Measurements from ENCODE around the gene PCAT6.
"Not testable (repeated sequence)": the region's sequence is repeated elsewhere in the genome, so short reads cannot be mapped to it uniquely, and the experiment has no call there.

PCAT6 gene

DNA sequence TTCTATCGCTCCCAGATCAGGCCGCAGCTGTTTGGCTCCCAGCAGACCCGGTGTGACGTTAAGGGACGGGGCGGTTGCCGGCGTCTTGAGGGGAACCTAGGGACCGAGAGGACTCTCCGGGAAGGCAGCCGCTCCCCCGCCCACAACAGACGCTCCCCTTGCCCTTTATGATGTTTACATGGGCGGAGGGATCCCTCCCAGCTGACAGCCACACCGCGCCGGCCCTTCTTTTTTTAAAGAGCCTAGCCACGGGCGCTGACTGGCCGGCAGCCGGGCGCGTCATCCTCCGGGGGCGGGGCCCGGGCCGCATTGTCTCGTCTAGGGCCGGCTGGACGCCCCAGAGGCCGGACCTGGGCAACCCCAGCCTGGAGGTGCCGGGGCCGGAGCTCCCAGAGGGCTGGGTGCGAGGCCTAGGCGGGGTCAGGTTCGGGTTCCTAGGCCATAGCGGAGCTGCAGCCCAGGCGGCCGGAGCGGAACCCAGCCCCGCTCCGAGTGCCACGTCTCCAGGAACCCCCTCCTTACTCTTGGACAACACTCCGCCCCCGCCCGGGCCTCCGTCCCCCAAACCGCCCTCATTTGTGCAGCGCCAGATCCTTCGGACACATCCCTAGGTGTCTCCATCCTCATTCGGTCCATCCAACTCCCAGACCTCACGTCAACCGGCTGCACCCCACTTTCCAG, at the start of gene PCAT6:
PCAT6 (plus strand) TSS at position 340 of the 681 bp plus-strand sequence.
- peak; percentile 72 for DNase-seq

GRCh38 chr1:202762019-202762418, 48.7 kb upstream of the PCAT6 start:
- DNase-seq: no peak

DNA sequence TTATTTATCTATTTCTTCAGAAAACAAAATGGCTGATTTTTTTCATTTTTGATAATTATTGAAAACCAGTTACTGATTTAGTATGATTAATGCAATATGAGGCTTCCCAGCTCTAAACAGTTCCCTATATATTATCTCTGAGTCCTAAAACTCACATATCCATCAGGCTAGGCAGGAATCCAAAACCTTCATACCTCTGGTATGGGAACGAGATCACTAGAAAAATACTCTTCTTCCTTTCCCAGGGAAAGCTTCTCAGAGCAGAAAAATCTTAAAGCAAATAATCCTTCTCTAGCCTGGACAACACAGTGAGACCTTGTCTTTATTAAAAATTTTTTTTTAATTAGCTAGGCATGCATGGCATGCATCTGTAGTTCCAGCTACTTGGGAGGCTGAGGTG, 45.0 kb upstream of the PCAT6 start:
- DNase-seq: no peak

DNA sequence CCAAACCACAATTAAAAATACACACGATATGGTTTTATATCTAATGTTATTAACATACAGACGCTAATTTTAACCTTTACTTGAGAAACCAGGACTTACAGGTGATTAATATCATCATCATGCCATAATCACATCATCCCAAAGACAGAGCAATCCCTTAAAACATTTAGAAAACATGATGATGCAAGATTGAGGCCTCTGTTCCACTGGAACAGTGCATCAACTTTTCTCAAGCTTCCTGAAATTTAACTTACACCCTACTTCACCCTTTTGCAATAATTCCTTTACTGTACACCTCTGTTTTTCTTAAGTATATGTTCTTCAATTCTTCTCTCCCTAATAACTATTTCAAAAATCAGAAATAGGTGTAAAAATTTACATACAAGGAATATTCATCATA, 40.6 kb upstream of the PCAT6 start:
- no peak for DNase-seq

- no peak for DNase-seq
These were observed 29.6 kb upstream of the PCAT6 start for GRCh38 chr1:202781180-202781579.

GRCh38 chr1:202786804-202787203, 23.9 kb upstream of the PCAT6 start:
- DNase-seq: no peak

GRCh38 chr1:202788800-202789199, 22.0 kb upstream of the PCAT6 start:
- DNase-seq: no peak

DNA sequence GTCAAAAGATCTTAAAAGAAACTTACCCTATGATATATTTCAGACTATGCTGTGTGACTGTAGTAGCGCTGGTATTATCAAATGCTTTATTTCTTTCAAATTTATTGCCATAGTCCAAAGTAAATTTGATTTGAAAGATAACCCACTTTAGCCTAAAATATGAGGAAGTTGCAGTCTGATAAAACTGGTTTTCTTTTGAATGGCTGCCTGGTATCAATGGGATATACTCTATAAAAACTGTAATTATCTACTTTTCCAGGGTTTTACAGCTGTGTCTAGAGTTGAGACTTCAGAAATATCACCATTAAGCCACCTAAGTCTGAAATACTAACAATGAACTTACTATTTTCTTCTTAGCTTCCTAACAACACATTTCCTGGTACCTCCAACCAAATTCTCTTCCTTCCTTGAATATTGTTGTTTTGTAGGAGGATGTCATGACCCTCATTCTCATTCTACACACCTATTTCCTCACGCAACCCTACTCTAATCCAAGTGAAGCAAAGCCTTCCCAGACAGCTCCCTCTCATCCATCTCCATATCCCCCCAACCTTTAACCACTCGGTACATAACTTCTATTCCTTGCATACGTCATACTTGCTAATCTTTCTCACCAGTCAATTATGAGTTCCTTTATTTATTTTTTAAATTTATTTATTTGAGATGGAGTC, 19.5 kb upstream of the PCAT6 start:
- DNase-seq: no peak

DNA sequence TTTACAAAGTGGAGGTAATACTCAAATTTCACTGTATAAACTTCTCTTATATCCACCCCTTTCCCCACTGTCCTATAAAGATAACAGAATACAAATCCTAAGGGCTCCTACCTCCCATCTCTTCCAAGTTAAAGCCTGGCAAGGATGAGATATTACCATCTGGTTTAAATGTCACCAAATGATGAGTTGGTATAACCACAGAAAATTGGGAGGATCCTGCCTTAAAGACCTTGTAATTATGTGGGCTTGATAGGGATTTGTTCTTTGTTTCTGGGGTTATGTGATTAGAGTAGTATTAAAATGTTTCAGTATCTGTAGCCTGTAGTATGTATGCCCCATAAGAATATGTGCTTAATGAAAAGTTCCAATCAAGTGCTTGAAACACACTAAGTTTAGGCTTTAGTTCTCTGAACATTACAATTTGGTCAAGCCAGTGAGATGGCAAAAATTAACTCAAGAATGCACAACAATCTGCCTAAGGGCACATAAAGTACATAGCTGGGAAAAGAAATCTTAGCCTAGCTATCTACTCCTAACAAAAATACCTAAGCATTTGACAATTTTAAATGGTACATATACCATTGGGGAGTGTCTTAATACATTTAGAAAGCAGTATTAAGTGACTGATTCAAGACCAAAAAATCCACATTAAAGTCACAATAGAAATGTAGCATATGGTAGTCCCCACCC, 16.6 kb upstream of the PCAT6 start:
- DNase-seq: no peak

GRCh38 chr1:202794931-202795330, 15.8 kb upstream of the PCAT6 start:
- not testable (repeated sequence) for DNase-seq

DNA sequence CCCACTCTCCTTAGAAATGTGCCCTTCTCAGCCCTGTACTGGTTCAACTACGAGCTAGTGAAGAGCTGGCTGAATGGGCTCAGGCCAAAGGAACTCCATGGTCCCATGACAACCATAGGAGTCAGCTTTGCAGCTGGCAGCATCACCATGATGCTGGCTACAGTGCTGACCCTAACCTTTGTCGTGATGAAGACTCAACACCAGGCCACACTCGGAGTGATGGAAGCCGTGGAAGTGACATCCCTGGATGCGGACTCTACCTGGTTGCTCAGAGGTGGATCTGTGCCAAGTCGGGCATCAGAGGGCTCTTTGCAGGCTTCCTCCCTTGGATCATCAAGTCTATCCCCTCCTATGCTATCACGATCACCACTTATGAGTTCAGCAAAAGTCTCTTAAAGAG, 14.1 kb upstream of the PCAT6 start:
- no peak for DNase-seq

- DNase-seq: no peak
These were observed 12.5 kb upstream of the PCAT6 start for GRCh38 chr1:202798260-202798659.

GRCh38 chr1:202798792-202799331, 11.9 kb upstream of the PCAT6 start:
- no peak for DNase-seq

DNA sequence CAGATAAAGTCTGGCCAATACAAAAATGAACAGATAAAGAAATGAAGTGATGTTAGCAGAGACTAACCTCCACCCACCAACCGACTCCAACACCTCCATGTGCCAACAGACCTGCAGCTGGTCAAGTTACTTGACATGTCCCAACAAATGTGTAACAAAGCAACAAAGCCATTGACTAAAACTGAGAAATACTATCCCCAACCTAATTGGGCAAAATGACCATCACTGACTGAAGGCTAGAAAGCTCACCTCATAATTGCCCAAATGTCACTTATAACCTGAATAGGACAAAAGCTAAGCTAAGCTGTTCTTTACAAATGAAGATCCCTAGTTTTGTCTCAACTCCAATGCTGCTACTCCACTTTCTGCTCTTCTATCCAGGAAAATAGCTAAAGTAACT, 10.0 kb upstream of the PCAT6 start:
- no peak for DNase-seq

GRCh38 chr1:202801175-202801574, 9.6 kb upstream of the PCAT6 start:
- no peak for DNase-seq

DNA sequence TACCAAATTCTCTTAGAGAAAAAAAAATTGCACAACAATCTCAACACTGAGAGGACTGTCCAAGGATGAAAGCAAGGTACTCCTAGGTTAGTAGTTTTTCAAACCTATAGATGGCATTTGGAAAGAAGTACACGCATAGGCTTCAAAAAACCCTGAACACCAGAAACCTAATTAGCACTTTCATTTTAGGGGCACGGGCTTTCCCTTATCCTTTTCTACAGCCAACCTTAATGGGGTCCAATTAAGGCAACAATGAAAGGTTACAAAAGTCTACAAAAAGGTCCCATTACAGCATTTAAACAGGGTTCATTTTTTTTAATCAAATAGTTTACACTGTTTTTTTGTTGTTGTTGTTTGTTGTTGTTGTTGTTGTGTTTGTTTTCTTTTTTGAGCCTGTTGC, 8.7 kb upstream of the PCAT6 start:
- no peak for DNase-seq

- DNase-seq: no peak
These were observed 7.5 kb upstream of the PCAT6 start for GRCh38 chr1:202802998-202803932.

DNA sequence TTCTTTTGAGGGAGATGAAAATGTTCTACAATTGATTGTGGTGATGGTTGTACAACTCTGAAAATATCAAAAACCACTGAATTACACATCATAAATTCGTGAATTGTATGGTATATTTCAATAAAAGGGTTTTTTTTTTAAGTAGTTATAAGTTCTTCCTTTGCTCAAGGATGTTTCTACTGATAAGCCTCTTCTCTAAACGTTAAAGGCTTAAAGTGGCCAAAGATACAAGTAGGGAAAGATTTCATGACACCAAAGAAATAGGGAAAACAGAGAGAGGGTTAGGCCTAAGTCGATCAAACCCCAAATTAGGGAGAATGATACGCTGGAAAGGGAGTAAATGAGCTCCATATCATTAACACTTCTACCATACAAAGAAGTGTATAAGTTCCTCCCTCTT, 6.6 kb upstream of the PCAT6 start:
- no peak for DNase-seq

- DNase-seq: no peak
These were observed 4.6 kb upstream of the PCAT6 start for GRCh38 chr1:202805886-202806844.

DNA sequence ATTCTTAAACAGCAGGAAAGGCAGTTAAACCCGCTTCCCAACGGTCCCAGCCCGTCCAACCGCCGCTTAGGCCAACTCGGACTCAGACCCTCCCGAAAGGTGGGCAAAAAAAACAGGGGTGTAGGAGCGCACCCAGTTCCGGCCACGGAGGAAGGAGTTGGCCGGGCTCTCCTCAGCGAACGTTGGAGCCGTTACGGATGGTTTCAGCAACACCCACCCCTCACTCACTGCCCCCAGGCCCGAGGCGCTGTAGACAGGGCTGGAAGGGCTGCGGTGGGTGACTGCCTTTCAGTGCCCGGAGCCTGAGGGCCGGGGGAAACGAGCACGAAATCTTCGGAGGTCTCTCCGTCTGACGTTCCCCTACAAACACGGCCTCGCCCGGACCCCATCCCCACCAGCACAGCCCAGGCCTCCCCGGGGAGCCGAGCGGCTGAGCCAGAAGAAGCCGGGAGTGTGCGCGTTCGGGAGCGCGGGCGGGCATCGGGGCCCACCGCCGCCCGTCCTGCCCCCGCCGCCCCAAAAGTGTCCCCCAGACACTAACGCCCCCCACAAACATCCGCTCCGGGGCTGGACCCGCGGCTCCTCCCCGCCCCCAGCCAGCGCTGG, 3.8 kb upstream of the PCAT6 start:
- no peak for DNase-seq

DNA sequence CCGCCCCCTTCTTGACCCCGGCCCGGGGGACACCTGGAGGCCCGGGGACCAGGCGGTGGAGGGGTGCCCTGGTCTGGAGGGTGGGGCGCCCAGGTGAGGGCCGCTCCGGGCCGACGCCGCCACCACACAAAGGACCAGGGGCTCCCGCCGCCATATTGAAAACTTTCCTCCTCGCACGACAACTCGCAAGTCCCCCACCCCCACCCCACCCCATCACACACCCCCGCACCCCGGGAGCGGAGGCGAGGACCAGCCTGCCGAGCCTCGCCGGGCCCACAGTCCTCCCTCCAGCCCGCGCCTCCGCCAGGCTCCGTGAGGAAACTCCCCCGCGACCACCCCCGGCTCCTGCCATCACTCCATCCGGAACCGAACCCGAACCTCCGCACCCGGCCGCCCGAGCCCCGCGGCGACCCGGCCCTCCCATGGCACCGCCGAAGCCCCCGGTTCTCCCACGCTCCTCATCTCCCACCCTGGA, 3.3 kb upstream of the PCAT6 start:
- DNase-seq: no peak

All from NCI-H1417 treated with DMSO at 0.1 percent for 48 hours (cell line).